ENCODE measurements around the gene MAP4K4.
A peak's percentile ranks its signal among the peaks of the same experiment; 100 is the strongest.

Gene MAP4K4

DNA sequence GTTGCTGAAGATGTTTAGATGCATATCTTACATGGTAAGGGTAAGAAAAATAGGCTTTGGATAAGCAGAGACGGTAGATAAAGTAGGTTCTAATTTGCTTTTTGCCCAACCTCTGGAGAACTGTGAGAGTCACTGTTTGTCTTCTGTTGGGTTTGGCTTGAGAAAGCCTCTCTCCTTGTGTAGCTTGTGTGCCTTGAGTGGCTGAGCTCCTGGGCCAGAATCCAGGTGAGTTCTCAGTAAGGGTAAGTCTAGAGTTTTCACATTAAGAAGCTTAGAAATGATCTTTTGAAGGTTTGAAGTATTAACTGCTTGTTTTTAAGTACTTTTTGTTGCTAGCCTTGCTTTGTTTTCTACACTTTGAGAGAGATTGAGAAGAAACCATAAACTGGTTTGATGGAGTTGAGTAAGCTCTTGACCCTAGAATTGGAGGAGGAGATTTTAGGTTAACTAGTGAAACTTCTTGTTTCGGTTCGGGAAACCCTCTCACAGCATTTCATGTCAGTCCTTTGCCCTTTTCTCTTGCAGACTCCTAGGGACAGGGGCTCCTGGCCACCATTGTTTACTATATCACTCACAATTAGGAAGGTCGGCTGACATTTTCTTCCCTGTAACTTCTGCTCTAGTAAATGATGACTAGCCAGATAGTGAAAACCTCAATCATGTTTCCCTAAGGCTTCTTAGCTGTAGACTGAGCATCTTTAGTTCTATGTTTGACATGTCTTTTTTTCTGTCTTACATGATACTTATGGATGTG is 26.0 kb downstream of the MAP4K4 start:
- DNase-seq = no peak

GRCh38 chr2:101724125-101724474 is 26.6 kb downstream of the MAP4K4 start:
- no peak for DNase-seq

- no peak for DNase-seq
These were observed 27.5 kb downstream of the MAP4K4 start for GRCh38 chr2:101725038-101725437.

DNA sequence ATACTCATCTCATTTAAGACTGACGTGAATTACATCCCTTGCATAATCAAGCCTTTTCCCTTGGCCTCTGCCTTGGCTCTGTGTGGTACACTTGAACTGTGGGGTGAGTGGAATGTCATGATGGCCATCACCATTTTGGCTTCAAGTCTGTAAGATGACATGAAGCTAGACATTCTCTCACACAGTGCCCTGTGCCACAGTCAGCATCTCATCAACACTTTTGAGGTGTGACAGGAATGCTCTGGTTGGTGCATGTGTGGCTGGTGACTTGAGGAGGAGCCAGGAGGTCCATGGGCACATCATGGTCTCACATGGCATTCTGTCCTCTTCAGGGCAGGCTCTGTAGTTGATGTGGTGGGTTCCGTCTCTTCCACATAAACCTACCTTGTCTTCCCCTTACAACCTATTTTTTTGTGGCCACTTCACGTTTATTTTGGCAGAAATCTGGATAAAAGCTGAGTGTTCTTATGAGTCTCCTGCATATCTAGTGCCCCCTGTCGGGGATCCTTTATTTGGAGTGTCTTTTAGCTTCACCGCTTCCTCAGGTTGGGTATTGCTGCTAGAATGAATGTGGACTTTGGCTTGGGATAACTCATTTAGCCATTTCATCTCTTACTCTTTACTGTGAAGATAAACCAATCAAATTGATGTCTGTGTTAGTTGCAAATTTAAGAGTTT is 28.1 kb downstream of the MAP4K4 start:
- no peak for DNase-seq

GRCh38 chr2:101728865-101729264 is 31.4 kb downstream of the MAP4K4 start:
- DNase-seq = no peak

DNA sequence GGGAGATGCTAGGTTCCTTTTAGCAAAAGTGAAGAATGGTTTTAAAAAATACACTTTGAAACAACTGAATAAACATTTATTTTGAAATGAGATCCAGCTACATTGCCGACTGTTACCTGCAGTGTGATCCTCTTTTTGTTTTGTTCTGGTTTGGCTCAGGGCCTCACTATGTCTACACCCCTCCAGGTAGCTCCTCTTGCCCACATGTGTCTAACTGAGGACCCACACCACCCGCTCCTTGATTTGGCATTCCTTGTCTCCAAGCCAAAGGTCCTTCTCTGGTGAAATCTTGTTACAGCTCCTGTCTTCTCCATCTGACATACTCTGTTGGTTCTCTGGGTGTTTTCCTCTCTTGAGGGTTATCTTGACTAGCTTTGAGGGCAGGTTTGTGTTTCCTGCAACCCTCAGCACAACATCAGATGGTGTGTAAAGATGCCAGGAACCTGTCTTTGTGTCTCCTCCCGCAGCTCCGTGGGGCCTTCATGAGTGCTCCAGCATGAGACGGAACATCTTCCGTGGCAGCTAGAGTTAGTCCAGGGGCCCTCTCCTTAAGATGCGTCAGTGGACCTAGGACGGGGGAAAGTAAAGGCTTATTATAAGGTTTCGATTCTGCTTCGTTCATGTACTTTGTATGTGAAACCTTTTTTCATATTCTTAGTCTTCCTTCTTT is 32.1 kb downstream of the MAP4K4 start:
- DNase-seq = no peak

DNA sequence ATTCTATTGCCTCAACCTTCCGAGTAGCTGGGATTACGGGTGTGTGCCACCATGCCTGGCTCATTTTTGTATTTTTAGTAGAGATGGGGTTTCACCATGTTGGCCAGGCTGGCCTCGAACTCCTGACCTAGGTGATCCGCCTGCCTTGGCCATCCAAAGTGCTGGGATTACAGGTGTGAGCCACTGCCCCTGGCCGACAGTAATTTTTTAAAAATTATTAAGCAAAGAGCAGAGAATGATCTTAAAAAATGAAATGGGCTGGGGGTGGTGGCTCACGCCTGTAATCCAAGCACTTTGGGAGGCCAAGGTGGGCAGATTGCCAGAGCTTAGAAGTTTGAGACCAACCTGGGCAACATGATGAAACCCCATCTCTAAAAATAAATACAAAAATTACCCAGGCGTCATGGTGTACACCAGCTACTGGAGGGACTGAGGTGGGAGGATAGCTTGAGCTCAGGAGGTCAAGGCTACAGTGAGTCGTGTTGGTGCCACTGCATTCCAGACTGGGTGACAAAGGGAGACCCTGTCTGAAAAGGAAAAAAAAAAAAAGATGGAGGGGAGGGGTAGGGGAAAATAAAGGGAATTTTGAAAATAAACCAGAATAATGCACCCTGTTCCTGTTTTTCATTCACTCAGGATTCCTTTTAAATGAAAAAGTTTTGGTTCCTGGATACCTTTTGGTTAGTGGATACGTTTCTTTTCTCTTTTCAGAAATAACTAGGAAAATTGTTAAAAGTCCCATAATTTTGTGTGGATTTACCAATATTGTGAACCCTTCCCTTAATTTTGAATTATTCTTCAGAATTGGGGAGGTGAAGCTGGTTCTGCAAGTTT is 33.9 kb downstream of the MAP4K4 start:
- no peak for DNase-seq

DNA sequence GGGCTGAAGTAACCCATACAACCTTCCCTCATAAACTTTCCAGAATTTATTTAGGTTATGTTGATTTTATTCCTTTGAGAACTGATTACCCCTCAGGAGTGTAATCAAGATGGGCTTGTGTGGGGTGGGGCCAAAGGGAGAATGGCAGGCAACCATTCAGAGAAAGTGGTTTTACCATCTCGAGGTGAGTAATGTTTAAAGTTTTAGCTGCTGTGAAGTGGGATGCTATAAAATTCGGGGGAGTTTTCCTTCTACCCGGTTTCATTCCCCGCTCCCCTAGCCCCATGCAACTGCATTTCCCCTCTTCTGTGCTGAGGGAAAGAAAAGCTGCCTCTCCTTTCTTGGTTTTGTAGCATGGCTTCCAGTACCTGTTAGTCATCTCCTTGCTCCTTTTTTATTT is 34.7 kb downstream of the MAP4K4 start:
- DNase-seq = no peak

- no peak for DNase-seq
These were observed 35.3 kb downstream of the MAP4K4 start for GRCh38 chr2:101732773-101733256.

DNA sequence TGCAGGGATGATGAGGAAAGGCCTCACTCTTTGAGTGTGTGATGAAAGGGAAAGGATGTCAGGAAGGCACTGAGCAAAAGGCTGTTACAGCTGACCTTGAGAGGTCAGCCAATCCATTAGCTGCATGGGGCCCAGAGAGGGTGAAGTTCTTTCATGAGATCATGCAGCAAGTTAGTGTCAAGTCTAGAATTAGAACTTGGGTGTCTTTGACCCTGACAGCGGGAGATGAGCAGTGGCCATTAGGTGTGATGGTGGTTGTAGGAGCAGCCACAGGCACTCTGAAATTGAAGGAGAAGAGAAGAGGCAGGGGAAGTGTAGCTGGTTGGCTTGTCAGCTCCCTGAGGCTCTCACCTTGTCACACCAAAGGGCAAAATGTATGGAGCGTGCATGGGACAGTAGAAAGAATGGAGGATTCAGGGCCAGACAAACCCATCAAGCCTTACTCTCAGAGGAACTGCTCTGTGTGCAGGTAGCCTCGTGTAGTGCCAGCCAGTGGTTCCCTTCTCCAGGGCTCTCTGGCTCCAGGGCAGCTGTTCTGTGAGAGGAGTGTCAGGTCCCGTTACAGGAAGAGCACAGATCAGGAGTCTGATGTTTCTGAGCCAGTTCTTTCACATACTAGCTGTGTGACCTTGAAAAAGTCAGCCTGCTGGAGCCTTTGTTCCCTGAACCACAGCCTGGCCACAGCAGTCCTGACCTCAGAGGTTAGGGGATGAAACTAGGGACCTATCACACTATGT is 35.9 kb downstream of the MAP4K4 start:
- DNase-seq = peak; percentile 16

DNA sequence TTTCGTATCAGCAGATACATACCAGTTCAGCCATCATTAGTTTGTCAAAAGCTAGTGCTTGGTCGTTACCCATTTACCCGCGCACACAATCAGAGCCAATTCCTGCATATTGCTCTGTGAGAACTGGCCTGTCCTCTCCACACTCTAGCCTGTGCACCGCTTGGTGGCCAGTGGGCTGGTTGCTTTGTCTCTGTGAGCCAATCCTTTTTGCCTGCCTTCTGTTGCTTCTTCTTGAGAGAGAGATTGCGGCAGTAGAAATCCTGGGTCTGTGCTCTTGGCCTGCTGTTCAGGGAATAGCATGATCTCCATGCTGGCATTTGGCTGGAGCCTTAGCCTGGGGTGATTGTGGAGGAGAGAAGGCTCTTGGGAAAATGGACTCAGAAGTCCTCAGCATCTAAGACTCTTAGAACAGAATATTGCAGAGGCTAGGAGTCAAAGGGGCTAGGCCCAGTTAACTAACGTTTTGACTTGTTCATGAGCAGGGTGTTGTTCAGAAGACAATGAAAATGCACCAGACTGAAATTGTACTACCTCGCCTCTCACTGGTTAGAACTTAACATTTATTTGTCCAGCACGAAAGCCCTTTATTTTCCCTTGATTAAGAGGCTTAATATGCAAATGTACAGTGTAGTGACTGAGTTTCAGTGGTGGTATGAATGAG is 37.1 kb downstream of the MAP4K4 start:
- peak; percentile 17 for DNase-seq

- no peak for DNase-seq
These were observed 37.6 kb downstream of the MAP4K4 start for GRCh38 chr2:101735166-101735533.

- no peak for DNase-seq
These were observed 38.7 kb downstream of the MAP4K4 start for GRCh38 chr2:101736233-101736632.

DNA sequence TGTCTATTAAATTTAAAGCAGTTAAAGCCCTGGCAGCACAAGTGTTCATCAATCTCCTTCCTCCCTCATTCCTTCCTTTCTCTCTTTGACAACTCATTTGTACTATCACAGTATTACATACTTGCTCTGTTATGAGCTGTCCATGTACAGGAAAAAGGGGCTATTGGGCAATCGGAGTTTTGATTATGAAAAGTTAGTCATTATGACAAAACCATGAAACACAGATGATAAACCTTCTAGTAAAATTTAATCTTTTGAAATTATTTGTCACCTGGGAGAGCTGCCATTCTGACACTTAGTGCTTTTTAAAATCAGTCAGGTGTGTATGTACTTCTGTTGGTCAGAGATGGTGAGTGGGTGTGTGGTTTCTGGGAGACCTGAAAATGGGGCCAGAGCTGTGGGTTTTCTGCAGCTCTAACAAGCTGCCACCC is 39.4 kb downstream of the MAP4K4 start:
- no peak for DNase-seq

DNA sequence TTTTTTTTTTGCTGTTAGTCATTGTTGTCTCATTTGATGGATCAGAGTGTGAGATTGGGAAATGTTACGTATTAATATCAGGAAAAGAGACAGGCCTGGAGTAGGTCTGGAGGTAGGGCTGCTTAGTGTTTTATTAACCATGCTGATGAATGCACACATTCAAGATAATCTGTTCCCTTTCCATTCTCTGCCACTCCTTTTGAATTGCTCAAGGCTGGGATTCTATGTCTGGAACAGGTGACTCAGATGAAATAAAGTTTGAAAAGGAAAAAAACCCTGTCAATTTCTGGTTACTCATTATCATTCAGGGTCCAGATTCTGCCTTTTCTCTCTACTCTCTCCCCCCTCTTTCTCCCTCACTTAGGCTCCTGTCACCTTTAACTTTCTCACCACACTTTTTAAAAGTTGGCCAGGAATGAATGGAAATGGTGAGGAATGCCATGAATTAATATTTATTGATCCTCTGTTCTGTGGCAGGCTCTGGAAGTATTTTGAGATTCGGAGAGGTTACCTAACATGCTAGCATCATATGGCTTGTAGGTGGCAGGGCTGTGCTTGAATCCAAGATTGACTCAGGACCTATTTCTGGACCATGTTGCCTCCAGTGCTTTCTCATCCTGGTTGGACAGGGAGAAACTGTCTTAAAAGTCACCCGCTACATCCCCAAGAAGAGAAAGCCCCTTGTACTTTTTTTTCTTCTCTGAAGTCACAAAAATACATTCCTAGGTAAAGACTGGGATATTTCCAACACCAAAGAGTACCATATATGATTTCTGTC is 40.2 kb downstream of the MAP4K4 start:
- DNase-seq = no peak

- DNase-seq = no peak
These were observed 41.1 kb downstream of the MAP4K4 start for GRCh38 chr2:101738649-101739048.

DNA sequence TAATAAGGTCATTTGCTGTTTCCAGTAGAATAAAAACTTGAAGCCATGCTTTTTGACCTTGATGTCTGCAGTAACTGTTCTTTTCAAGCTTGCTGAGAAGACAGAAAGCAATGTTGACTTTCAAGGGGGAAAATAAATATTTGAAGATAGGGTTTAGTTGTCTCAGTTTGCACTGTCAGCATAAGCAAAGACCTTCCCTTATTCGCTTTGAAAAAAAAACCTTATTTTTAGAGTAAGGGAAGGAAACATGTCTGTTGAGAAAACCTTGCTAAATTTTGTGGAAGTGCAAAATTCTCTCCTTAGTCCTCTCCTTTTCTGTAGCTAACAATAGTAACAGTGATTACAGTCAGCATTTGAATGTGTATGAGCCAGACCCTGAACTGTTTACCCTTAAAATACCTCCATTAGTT is 43.1 kb downstream of the MAP4K4 start:
- no peak for DNase-seq

DNA sequence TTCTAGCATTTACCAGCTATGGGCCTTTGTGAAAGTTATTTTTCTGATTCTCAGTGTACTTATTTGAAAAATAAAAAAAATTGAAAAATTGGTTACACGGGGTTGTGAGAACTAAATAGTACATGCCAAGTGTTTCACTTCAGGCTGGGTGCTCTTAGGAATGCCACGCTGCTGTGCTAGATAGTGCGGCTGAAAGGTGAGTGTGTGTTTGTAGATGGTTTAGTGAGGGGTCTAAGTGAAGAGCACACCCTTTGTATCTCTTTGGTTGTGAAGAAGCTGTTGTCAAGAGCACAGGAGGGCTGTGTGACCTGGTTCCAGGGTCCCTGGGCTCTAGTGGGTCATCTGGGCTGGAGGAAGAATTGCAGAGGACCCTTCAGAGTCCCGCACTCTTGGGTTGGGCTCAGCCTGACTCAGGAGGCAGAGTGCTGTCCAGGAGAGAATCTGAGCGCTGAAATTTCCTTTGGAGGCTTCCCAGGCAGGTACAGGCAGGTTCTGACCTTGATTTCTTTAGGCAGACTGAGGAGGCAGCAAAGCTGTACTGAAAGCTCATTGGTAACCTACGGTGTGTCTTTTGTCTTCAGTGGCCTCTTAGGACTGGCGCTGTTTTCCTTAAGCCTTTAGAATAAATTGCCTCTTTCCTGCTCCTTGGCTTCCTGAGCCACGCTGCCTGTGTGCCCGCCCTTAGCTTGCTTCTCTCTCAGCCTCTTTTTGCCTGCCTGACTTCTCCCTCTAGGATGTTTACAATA is 44.4 kb downstream of the MAP4K4 start:
- DNase-seq = no peak

DNA sequence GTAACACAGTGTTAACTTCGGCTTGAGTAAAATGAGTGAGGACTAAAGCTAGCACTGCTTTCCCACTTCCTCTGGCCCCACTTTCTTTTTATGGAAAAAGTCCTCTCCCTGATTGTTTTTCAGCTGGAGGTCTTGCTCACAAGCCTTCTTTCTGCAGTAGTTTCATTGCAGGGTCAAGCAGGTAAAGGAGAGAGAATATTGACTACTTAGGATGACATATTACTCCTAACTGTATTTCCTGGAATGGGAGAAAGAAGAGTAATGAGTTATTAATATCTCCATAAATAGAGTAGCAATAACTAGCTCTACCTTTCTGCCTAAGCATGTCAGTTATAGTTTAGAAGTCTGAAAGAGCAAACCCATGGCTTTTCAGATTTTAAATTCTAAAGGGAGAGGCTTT is 45.0 kb downstream of the MAP4K4 start:
- no peak for DNase-seq

DNA sequence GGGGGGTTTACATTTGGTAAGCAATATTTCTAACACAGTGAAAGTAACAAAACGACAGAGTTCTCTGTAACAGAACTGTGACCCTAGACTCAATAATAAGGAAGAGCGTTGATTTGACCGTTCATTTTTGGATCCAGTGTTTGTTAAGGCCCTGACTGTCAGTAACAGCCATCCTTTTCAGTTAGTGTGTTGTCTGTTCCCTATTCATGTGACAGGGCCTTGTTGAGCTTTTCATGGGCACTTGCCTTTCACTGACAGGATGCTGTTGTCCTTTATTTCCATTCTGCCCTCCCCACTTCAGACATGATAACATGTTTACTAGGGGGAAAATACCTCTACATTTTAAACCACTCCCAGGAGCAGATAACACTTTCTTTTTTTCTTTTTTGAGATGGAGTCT is 45.8 kb downstream of the MAP4K4 start:
- no peak for DNase-seq
